ENCODE measurements around the gene POC1B. TPM values are rescaled to one million over a fixed set of nuclear protein-coding genes. Genes with fewer than 3 reads are reported as not detected.

The POC1B gene
- total RNA-seq: 21.5 and 22.6 TPM in 2 replicates

- no peaks in the 10 kb centered on the region for H3K27me3 Mint-ChIP-seq
- peaks cover 50% of the 10 kb centered on the region for H3K4me1 Mint-ChIP-seq
- intact Hi-C loops (cut with micrococcal nuclease): loop anchor here (1.0 to 5.0 kb wide), 7 partner anchors 174 to 1384 kb away; partner anchors contain the start of genes CEP290, DUSP6 and TMTC3
- H3K27ac Mint-ChIP-seq: peak within 1 kb of the TSS; percentile 99
- H3K36me3 Mint-ChIP-seq (ENCODE audit: low read depth): peaks cover 32% of the 10 kb centered on the region
- H3K4me3 Mint-ChIP-seq: peak within 1 kb of the TSS; percentile 98
- peak; percentile 92 for DNase-seq
- H3K9me3 Mint-ChIP-seq: no peaks in the 10 kb centered on the region
These were observed at the start of gene POC1B for GRCh38 chr12:89525824-89526770. POC1B (minus strand) TSS chr12:89526047; CDS start chr12:89525895, 152 bp downstream.

GRCh38 chr12:89575374-89575773 lies 49.5 kb upstream of the POC1B start:
- no peak for DNase-seq
- Mint-ChIP-seq H3K36me3 (ENCODE audit: low read depth) (no peaks in the 10 kb centered on the region), H3K9me3 (no peaks in the 10 kb centered on the region), H3K27ac (no peak overlapping the region), H3K4me1 (no peaks in the 10 kb centered on the region), H3K4me3 (no peak overlapping the region), H3K27me3 (no peaks in the 10 kb centered on the region)
- intact Hi-C loops (cut with micrococcal nuclease): no loop called here

GRCh38 chr12:89574736-89575208 lies 48.9 kb upstream of the POC1B start:
- Mint-ChIP-seq H3K27me3 (no peaks in the 10 kb centered on the region), H3K9me3 (no peaks in the 10 kb centered on the region), H3K4me1 (no peaks in the 10 kb centered on the region), H3K4me3 (no peak overlapping the region), H3K27ac (no peak overlapping the region), H3K36me3 (ENCODE audit: low read depth) (no peaks in the 10 kb centered on the region)
- intact Hi-C loops (cut with micrococcal nuclease): no loop called here
- no peak for DNase-seq

GRCh38 chr12:89573051-89573810 lies 47.4 kb upstream of the POC1B start:
- intact Hi-C loops (cut with micrococcal nuclease): no loop called here
- Mint-ChIP-seq H3K9me3 (no peaks in the 10 kb centered on the region), H3K4me3 (no peak overlapping the region), H3K27me3 (no peaks in the 10 kb centered on the region), H3K36me3 (ENCODE audit: low read depth) (no peaks in the 10 kb centered on the region), H3K27ac (no peak overlapping the region), H3K4me1 (no peaks in the 10 kb centered on the region)
- DNase-seq: no peak

- DNase-seq: no peak
- Mint-ChIP-seq H3K36me3 (ENCODE audit: low read depth) (no peaks in the 10 kb centered on the region), H3K4me3 (no peak overlapping the region), H3K27me3 (no peaks in the 10 kb centered on the region), H3K27ac (no peak overlapping the region), H3K9me3 (no peaks in the 10 kb centered on the region), H3K4me1 (peaks cover 5% of the 10 kb centered on the region)
- intact Hi-C loops (cut with micrococcal nuclease): no loop called here
These were observed 45.8 kb upstream of the POC1B start for GRCh38 chr12:89571491-89572195.

- Mint-ChIP-seq H3K4me1 (peaks cover 10% of the 10 kb centered on the region), H3K27ac (no peak overlapping the region)
These were observed 42.6 kb upstream of the POC1B start for GRCh38 chr12:89568484-89568883.

GRCh38 chr12:89567691-89568239 lies 41.9 kb upstream of the POC1B start:
- Mint-ChIP-seq H3K4me3 (no peak overlapping the region), H3K4me1 (peaks cover 10% of the 10 kb centered on the region), H3K27ac (no peak overlapping the region), H3K27me3 (no peaks in the 10 kb centered on the region), H3K9me3 (no peaks in the 10 kb centered on the region), H3K36me3 (ENCODE audit: low read depth) (no peaks in the 10 kb centered on the region)
- DNase-seq: no peak
- intact Hi-C loops (cut with micrococcal nuclease): no loop called here

More at GRCh38 chr12:89568484-89568883, 42.6 kb upstream of the POC1B start:
- no peaks in the 10 kb centered on the region for H3K36me3 Mint-ChIP-seq (ENCODE audit: low read depth)
- H3K4me3 Mint-ChIP-seq: no peak overlapping the region
- no peaks in the 10 kb centered on the region for H3K9me3 Mint-ChIP-seq
- no peaks in the 10 kb centered on the region for H3K27me3 Mint-ChIP-seq
- no peak for DNase-seq
- intact Hi-C loops (cut with micrococcal nuclease): no loop called here

GRCh38 chr12:89566615-89567014 lies 40.8 kb upstream of the POC1B start:
- Mint-ChIP-seq H3K27ac (peak overlapping the region; percentile 25), H3K4me3 (no peak overlapping the region), H3K9me3 (no peaks in the 10 kb centered on the region), H3K27me3 (no peaks in the 10 kb centered on the region), H3K4me1 (peaks cover 10% of the 10 kb centered on the region), H3K36me3 (ENCODE audit: low read depth) (no peaks in the 10 kb centered on the region)
- intact Hi-C loops (cut with micrococcal nuclease): no loop called here
- no peak for DNase-seq

GRCh38 chr12:89565002-89565401 lies 39.2 kb upstream of the POC1B start:
- no peak overlapping the region for H3K4me3 Mint-ChIP-seq
- DNase-seq: no peak
- H3K9me3 Mint-ChIP-seq: no peaks in the 10 kb centered on the region
- H3K27ac Mint-ChIP-seq: no peak overlapping the region
- H3K36me3 Mint-ChIP-seq (ENCODE audit: low read depth): no peaks in the 10 kb centered on the region
- H3K27me3 Mint-ChIP-seq: no peaks in the 10 kb centered on the region
- intact Hi-C loops (cut with micrococcal nuclease): no loop called here
- peaks cover 10% of the 10 kb centered on the region for H3K4me1 Mint-ChIP-seq

GRCh38 chr12:89559753-89560152 lies 33.9 kb upstream of the POC1B start:
- intact Hi-C loops (cut with micrococcal nuclease): no loop called here
- no peaks in the 10 kb centered on the region for H3K9me3 Mint-ChIP-seq
- H3K36me3 Mint-ChIP-seq (ENCODE audit: low read depth): no peaks in the 10 kb centered on the region
- DNase-seq: no peak
- no peaks in the 10 kb centered on the region for H3K27me3 Mint-ChIP-seq
- H3K4me1 Mint-ChIP-seq: no peaks in the 10 kb centered on the region
- H3K27ac Mint-ChIP-seq: no peak overlapping the region
- no peak overlapping the region for H3K4me3 Mint-ChIP-seq

GRCh38 chr12:89556976-89557375 lies 31.1 kb upstream of the POC1B start:
- no peaks in the 10 kb centered on the region for H3K36me3 Mint-ChIP-seq (ENCODE audit: low read depth)
- DNase-seq: no peak
- no peak overlapping the region for H3K27ac Mint-ChIP-seq
- H3K9me3 Mint-ChIP-seq: no peaks in the 10 kb centered on the region
- no peaks in the 10 kb centered on the region for H3K4me1 Mint-ChIP-seq
- H3K4me3 Mint-ChIP-seq: no peak overlapping the region
- intact Hi-C loops (cut with micrococcal nuclease): no loop called here
- no peaks in the 10 kb centered on the region for H3K27me3 Mint-ChIP-seq

GRCh38 chr12:89552376-89552775 lies 26.5 kb upstream of the POC1B start:
- no peaks in the 10 kb centered on the region for H3K4me1 Mint-ChIP-seq
- intact Hi-C loops (cut with micrococcal nuclease): no loop called here
- H3K9me3 Mint-ChIP-seq: no peaks in the 10 kb centered on the region
- no peak overlapping the region for H3K4me3 Mint-ChIP-seq
- DNase-seq: no peak
- H3K36me3 Mint-ChIP-seq (ENCODE audit: low read depth): no peaks in the 10 kb centered on the region
- H3K27me3 Mint-ChIP-seq: no peaks in the 10 kb centered on the region
- no peak overlapping the region for H3K27ac Mint-ChIP-seq

GRCh38 chr12:89551747-89552146 lies 25.9 kb upstream of the POC1B start:
- Mint-ChIP-seq H3K27me3 (no peaks in the 10 kb centered on the region), H3K4me3 (no peak overlapping the region), H3K27ac (no peak overlapping the region), H3K4me1 (no peaks in the 10 kb centered on the region), H3K9me3 (no peaks in the 10 kb centered on the region), H3K36me3 (ENCODE audit: low read depth) (no peaks in the 10 kb centered on the region)
- intact Hi-C loops (cut with micrococcal nuclease): no loop called here
- DNase-seq: no peak

All from activated CD4-positive, alpha-beta T cell treated with anti-CD3 and anti-CD28 coated beads, Interleukin-2, amount 10 ng/mL, durations not matched to agents 24 days and 14 days (primary cell).